NCI-H1048 (cell line): ENCODE measurements around the gene TOR1AIP2.
"Not testable (repeated sequence)": the region's sequence is repeated elsewhere in the genome, so short reads cannot be mapped to it uniquely, and the experiment has no call there.

Experiments used
- DNase-seq: peaks from one replicate; lab custom pipeline; 2025; lab: John Stamatoyannopoulos, UW

TOR1AIP2 gene

GRCh38 chr1:179807291-179807690 lies 70.3 kb downstream of the TOR1AIP2 start:
- no peak for DNase-seq

- no peak for DNase-seq
These were observed 71.3 kb downstream of the TOR1AIP2 start for GRCh38 chr1:179806333-179806732.

GRCh38 chr1:179805291-179806195 lies 72.1 kb downstream of the TOR1AIP2 start:
- DNase-seq = no peak

GRCh38 chr1:179804417-179804816 lies 73.2 kb downstream of the TOR1AIP2 start:
- not testable (repeated sequence) for DNase-seq

- DNase-seq = no peak
These were observed 73.7 kb downstream of the TOR1AIP2 start for GRCh38 chr1:179803918-179804317.

GRCh38 chr1:179803104-179803503 lies 74.5 kb downstream of the TOR1AIP2 start:
- no peak for DNase-seq

GRCh38 chr1:179800481-179800880 lies 77.1 kb downstream of the TOR1AIP2 start:
- DNase-seq = no peak

GRCh38 chr1:179798864-179799516 lies 78.6 kb downstream of the TOR1AIP2 start:
- DNase-seq = no peak

GRCh38 chr1:179798213-179798863 lies 79.3 kb downstream of the TOR1AIP2 start:
- no peak for DNase-seq

- no peak for DNase-seq
These were observed 82.9 kb downstream of the TOR1AIP2 start for GRCh38 chr1:179794669-179795068.

GRCh38 chr1:179794146-179794545 lies 83.5 kb downstream of the TOR1AIP2 start:
- DNase-seq = no peak

GRCh38 chr1:179793281-179793680 lies 84.3 kb downstream of the TOR1AIP2 start:
- DNase-seq = no peak
